Natural killer cell (primary cell): ENCODE results near the gene RFX2. TPM values are rescaled to one million over a fixed set of nuclear protein-coding genes. Genes with fewer than 3 reads are reported as not detected.

Source experiments
- ATAC-seq, 3 donors: fragments of 150-1000 bp in 2 of 3; fragments of 200-7000 bp in 1 of 3; cut with Tn5 transposase; 1 replicate in 1 of 3; 2 replicates in 2 of 3; pipeline ENCODE4 v1.10.0; 2021; ENCODE audit warnings: mild to moderate bottlenecking in 2 of 3, moderate library complexity in 2 of 3
- DNase-seq, 2 donors: peaks; one replicate each; pipeline versions ENCODE4 v3.0.0 to v3.0.0-alpha.2; 2013 to 2021; ENCODE audit warnings: mixed read lengths in 1 of 2
- H3K27ac ChIP-seq: one replicate; pipeline ENCODE4 v1.5.1; 2013; ENCODE audit warnings: mild to moderate bottlenecking, low read length
- H3K27me3 ChIP-seq: one replicate; pipeline ENCODE4 v1.6.1; 2013; ENCODE audit warnings: low read length; ENCODE audit not compliant: control insufficient read depth, insufficient read depth
- H3K36me3 ChIP-seq: one replicate; pipeline ENCODE4 v1.6.1; 2013; ENCODE audit warnings: low read length; ENCODE audit not compliant: control insufficient read depth, insufficient read depth
- H3K4me1 ChIP-seq: one replicate; pipeline ENCODE4 v1.6.1; 2013; ENCODE audit warnings: low read length; ENCODE audit not compliant: control insufficient read depth, insufficient read depth
- H3K4me3 ChIP-seq: one replicate; pipeline ENCODE4 v1.5.1; 2013; ENCODE audit warnings: low read length
- H3K9me3 ChIP-seq: one replicate; pipeline ENCODE4 v1.6.1; 2013; ENCODE audit warnings: low read length; ENCODE audit not compliant: control insufficient read depth, insufficient read depth
- H3K27ac Mint-ChIP-seq, 2 donors: one replicate each; pipeline ENCODE4 v1.8.0; 2022; ENCODE audit warnings: mild to moderate bottlenecking in 2 of 2, mixed read lengths in 2 of 2, moderate library complexity in 1 of 2
- H3K27me3 Mint-ChIP-seq, 2 donors: one replicate each; pipeline ENCODE4 v1.8.0; 2022; ENCODE audit warnings: low read depth in 2 of 2, mixed read lengths in 2 of 2
- H3K36me3 Mint-ChIP-seq: one replicate; pipeline ENCODE4 v1.8.0; 2022; ENCODE audit warnings: mixed read lengths
- H3K4me1 Mint-ChIP-seq, 2 donors: one replicate each; pipeline ENCODE4 v1.8.0; 2022; ENCODE audit warnings: mixed read lengths in 2 of 2
- H3K4me3 Mint-ChIP-seq: one replicate; pipeline ENCODE4 v1.8.0; 2022; ENCODE audit warnings: mild to moderate bottlenecking, moderate library complexity, mixed read lengths
- H3K9me3 Mint-ChIP-seq, 2 donors: one replicate each; pipeline ENCODE4 v1.8.0; 2022; ENCODE audit warnings: mixed read lengths in 2 of 2
- CTCF ChIP-seq: fragments of 200-600 bp; IDR thresholded peaks from one replicate; pipeline ENCODE4 v1.8.0; 2022; ENCODE audit warnings: antibody characterized with exemption
- WGBS: methylation state at CpG from one replicate; pipeline ENCODE4 v1.1.7; 2013; ENCODE audit warnings: missing lambda C conversion rate; ENCODE audit not compliant: insufficient coverage; 5-methylcytosine and 5-hydroxymethylcytosine counted together
- intact Hi-C: fragments of 100-400 bp; cut with micrococcal nuclease; formaldehyde crosslinking; loops from one replicate; pipeline ENCODE4 v1.14.2; 2022
- total RNA-seq, 4 donors: library from RNA; stranded (reverse); fragments of 120-200 nt in 1 of 4; gene quantifications; one replicate each; pipeline versions ENCODE4 v1.2.3 to v1.2.4, GENCODE V29; 2013 to 2022

The RFX2 gene
- total RNA-seq, 3 donors from 2014 or later (not counting 1 experiment from before 2014, with no cell fraction given): 2.4 to 4.6 (median 4.1) TPM

DNA sequence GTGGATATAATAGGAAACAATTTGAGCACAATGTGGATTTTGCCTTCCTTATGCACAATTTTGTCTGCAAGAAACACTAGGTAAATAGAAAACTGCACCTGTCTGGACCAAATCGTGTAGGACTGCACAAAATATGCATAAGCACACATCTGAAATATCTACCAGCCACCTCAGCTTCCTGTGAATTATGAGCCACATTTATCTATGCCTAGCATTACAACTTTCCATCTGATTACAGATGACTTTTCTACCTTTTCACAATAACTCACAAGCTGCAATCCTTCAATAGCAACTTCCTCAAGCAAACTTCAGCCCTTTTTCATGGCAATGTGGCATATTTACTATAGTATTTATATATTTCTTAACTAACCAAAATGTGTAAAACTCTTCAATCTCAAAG lies 5.7 kb upstream of the RFX2 start:
- WGBS: 29% methylated on average over 1 of the region's 1 CpG
- no peak overlapping the region for H3K27ac ChIP-seq
- Mint-ChIP-seq H3K36me3 (peaks cover 8% of the 10 kb centered on the region), H3K4me1 (peaks cover 0 to 5% of the 10 kb centered on the region in 2 donors), H3K9me3 (peaks cover 0 to 3% of the 10 kb centered on the region in 2 donors), H3K27ac (no peak overlapping the region), H3K4me3 (no peak overlapping the region), H3K27me3 (peaks cover 14 to 22% of the 10 kb centered on the region in 2 donors)
- no peak for DNase-seq
- peaks cover 8% of the 10 kb centered on the region for H3K9me3 ChIP-seq
- H3K27me3 ChIP-seq: peaks cover 3% of the 10 kb centered on the region
- no peak for ATAC-seq
- H3K4me3 ChIP-seq: no peak overlapping the region
- no peak for TF ChIP-seq CTCF
- no peaks in the 10 kb centered on the region for H3K36me3 ChIP-seq
- intact Hi-C loops: no loop called here
- peaks cover 5% of the 10 kb centered on the region for H3K4me1 ChIP-seq

- no peak overlapping the region for H3K4me3 ChIP-seq
- no peak for ATAC-seq
- H3K9me3 ChIP-seq: peaks cover 5% of the 10 kb centered on the region
- no peak overlapping the region for H3K27ac Mint-ChIP-seq
- peaks cover 12 to 18% of the 10 kb centered on the region in 2 donors for H3K4me1 Mint-ChIP-seq
- 92% methylated on average over 15 of the region's 15 CpGs for WGBS
- peaks cover 13% of the 10 kb centered on the region for H3K27me3 ChIP-seq
- no peak for TF ChIP-seq CTCF
- H3K36me3 Mint-ChIP-seq: no peaks in the 10 kb centered on the region
- H3K36me3 ChIP-seq: no peaks in the 10 kb centered on the region
- intact Hi-C loops: loop anchor here (5.0 kb wide), 1 partner anchor 46 kb away; no protein-coding TSS in a partner anchor
- no peaks in the 10 kb centered on the region for H3K9me3 Mint-ChIP-seq
- H3K4me3 Mint-ChIP-seq: no peak overlapping the region
- H3K27ac ChIP-seq: no peak overlapping the region
- no peak for DNase-seq
- peaks cover 18 to 30% of the 10 kb centered on the region in 2 donors for H3K27me3 Mint-ChIP-seq
- H3K4me1 ChIP-seq: peaks cover 20% of the 10 kb centered on the region
Observed at GRCh38 chr19:6113616-6114188, 3.4 kb upstream of the RFX2 start.

DNA sequence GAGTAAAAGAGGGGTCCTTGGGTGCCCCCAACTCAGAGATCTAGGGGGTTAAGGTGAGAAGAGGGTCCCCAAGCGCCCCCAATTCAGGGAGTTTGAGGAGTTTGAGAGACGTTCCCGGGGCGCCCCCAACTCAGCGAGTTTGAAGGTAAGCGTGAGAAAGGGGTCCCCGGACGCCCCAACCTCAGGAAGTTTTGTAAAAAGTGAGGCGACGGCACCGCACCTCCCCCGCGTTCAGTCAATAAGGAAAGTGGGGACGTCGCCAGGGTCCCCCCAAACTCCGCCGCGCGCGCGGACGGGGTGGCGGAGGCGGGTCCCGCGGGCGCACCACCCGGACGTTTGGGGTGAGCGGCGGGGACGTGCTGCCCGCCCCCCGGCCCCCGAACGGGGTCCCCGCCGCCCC lies 353 bp downstream of the RFX2 start:
- no peak for TF ChIP-seq CTCF
- Mint-ChIP-seq H3K36me3 (no peaks in the 10 kb centered on the region), H3K27me3 (peaks cover 20 to 34% of the 10 kb centered on the region in 2 donors), H3K27ac (peak overlapping the region; percentile 88 to 97), H3K4me1 (peaks cover 19 to 26% of the 10 kb centered on the region in 2 donors), H3K9me3 (no peaks in the 10 kb centered on the region), H3K4me3 (peak overlapping the region; percentile 98)
- H3K27ac ChIP-seq: no peak overlapping the region
- intact Hi-C loops: loop anchor here (2.0 to 5.0 kb wide), 2 partner anchors 43 to 89 kb away; no protein-coding TSS in a partner anchor
- 0% methylated on average over 38 of the region's 38 CpGs for WGBS
- peaks cover 10% of the 10 kb centered on the region for H3K27me3 ChIP-seq
- H3K36me3 ChIP-seq: no peaks in the 10 kb centered on the region
- H3K4me1 ChIP-seq: peaks cover 23% of the 10 kb centered on the region
- DNase-seq: peak in 1 of 2 donors; percentile 50
- H3K4me3 ChIP-seq: peak overlapping the region; percentile 44
- no peaks in the 10 kb centered on the region for H3K9me3 ChIP-seq
- peak in 1 of 3 donors; percentile 1 for ATAC-seq
